Brain microvascular endothelial cell (primary cell): Measurements from ENCODE around the gene GPAM.
"Not testable (repeated sequence)": the region's sequence is repeated elsewhere in the genome, so short reads cannot be mapped to it uniquely, and the experiment has no call there.

Experiments
- DNase-seq: peaks from one replicate; pipeline ENCODE4 v3.0.0-alpha.2; 2020
- H3K27ac ChIP-seq: fragments of 250-450 bp; sonication (Bioruptor Pico); 2 replicates; pipeline ENCODE4 v1.5.1; 2020; ENCODE audit warnings: mild to moderate bottlenecking, moderate library complexity
- H3K27me3 ChIP-seq: fragments of 250-450 bp; sonication (Bioruptor Pico); replicated peaks from 2 replicates; pipeline ENCODE4 v1.5.1; 2020; ENCODE audit warnings: mild to moderate bottlenecking
- H3K36me3 ChIP-seq: fragments of 250-450 bp; sonication (Bioruptor Pico); replicated peaks from 2 replicates; pipeline ENCODE4 v1.5.1; 2020; ENCODE audit warnings: mild to moderate bottlenecking
- H3K4me3 ChIP-seq: 2 replicates; pipeline ENCODE4 v1.5.1; 2011; ENCODE audit warnings: low read depth, mild to moderate bottlenecking, control low read depth, low read length, moderate library complexity
- in situ Hi-C: cut with HindIII; loops from 2 replicates; pipeline ENCODE4 v1.10.0; 2017; ENCODE audit warnings: low sequenced_read_pairs, low pct_ligation_motif_present
- TF ChIP-seq, protein P1 (sequence below): IDR thresholded peaks from 2 replicates; pipeline ENCODE4 v1.5.1; 2011; ENCODE audit warnings: low read depth, mild to moderate bottlenecking, moderate library complexity, low read length, control low read depth, inconsistent platforms; ENCODE audit errors: missing control alignments

Gene GPAM

DNA sequence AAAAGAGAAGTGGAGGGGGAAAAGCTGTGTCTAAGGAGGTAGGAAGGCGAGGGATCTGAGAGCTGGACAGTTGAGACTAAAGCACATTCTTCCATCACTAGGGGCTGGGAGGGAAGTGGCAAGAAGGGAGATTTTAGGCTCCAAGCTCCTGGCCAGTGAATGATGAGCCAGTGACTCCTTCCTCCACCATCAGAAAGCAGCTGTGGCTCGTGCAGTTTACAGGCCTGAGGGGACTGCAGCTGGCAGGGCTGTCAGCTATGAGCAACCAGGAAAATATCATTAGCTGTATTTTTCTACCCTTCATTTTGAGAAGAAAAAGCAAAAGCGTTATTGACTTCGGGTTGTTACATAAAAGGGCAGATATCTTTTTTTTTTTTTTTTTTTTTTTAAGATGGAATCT, 60.7 kb downstream of the GPAM start:
- in situ Hi-C loops, result no loop called here
- Histone ChIP-seq H3K27ac (no peak overlapping the region), H3K4me3 (no peak overlapping the region), H3K27me3 (no peaks in the 10 kb centered on the region), H3K36me3 (no peaks in the 10 kb centered on the region)
- DNase-seq, result no peak
- TF ChIP-seq, protein P1, sequence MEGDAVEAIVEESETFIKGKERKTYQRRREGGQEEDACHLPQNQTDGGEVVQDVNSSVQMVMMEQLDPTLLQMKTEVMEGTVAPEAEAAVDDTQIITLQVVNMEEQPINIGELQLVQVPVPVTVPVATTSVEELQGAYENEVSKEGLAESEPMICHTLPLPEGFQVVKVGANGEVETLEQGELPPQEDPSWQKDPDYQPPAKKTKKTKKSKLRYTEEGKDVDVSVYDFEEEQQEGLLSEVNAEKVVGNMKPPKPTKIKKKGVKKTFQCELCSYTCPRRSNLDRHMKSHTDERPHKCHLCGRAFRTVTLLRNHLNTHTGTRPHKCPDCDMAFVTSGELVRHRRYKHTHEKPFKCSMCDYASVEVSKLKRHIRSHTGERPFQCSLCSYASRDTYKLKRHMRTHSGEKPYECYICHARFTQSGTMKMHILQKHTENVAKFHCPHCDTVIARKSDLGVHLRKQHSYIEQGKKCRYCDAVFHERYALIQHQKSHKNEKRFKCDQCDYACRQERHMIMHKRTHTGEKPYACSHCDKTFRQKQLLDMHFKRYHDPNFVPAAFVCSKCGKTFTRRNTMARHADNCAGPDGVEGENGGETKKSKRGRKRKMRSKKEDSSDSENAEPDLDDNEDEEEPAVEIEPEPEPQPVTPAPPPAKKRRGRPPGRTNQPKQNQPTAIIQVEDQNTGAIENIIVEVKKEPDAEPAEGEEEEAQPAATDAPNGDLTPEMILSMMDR, result no peak

DNA sequence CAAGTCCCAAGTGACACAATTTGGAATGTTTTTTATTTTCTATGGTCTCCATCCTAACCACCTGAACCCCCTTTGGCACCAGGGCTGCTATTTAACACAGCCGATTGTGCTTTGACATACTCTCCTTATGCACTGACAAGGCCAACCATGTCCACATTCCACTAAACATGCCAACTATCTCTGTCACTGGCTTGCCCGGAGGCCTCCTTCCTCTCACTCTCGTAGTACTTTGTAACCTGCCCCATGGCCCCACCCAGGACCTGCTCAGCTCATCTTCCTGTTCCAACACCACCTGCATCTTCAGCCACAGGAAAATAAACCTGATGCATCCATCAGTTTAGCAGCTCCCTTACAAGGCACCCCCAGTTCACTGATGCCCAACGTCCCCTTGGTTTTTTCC, 63.1 kb downstream of the GPAM start:
- TF ChIP-seq, protein P1, result no peak
- no peaks in the 10 kb centered on the region for H3K36me3 ChIP-seq

DNA sequence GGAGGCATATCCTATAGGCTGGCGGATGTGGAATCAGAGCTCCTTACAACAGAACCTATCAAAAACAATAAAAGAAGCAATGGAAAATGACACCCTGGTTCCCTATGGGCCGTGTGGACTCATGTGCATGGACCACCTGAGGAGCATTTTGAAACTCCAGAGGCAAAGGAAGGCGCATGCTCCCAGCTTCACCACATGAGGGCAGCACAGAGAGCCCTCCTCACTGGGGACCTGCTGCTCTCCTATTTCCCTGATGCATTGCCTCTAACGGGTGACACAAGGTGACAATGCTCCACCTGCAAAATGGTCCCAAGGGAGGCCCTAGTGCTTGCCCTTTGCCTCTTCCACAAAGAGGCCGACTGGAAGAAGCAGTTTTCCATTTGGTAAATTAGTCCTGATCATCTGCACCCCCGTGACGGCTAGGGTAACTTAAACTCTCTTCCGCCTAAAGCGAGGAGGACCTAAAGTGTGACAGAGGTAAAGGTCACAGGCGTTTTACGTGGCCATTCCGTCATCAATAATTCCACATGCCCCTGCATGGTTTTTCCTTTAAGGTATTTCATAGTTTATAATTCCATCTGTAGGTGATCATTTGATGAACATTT, 67.7 kb downstream of the GPAM start:
- H3K36me3 ChIP-seq, result no peaks in the 10 kb centered on the region
- peak; percentile 18 for DNase-seq

More for the DNA sequence above, 63.1 kb downstream of the GPAM start:
- no peak for DNase-seq
- in situ Hi-C loops, result no loop called here
- H3K27ac ChIP-seq, result no peak overlapping the region
- H3K27me3 ChIP-seq, result no peaks in the 10 kb centered on the region
- no peak overlapping the region for H3K4me3 ChIP-seq

DNA sequence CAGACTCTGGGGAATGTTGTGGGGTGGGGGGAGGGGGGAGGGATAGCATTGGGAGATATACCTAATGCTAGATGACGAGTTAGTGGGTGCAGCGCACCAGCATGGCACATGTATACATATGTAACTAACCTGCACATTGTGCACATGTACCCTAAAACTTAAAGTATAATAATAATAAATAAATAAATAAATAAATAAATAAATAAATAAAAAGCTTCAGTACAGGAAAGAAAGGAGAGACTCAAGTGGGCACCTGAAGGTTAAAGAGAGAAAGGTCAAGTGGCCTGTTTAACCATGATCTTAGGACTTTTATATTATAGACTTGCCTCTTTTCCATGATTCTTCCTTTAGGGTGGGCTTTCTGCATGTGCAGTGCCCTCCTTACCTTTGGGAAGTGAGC, 73.8 kb downstream of the GPAM start:
- H3K27me3 ChIP-seq, H3K4me3 ChIP-seq, H3K36me3 ChIP-seq, H3K27ac ChIP-seq, in situ Hi-C loops, DNase-seq: not testable (repeated sequence)

More for the DNA sequence above, 67.7 kb downstream of the GPAM start:
- no peaks in the 10 kb centered on the region for H3K27me3 ChIP-seq
- no peak overlapping the region for H3K27ac ChIP-seq
- in situ Hi-C loops, result no loop called here
- TF ChIP-seq, protein P1, result peak; percentile 70
- no peak overlapping the region for H3K4me3 ChIP-seq
